ENCODE measurements around the gene GSTA3.
"Not testable (repeated sequence)": the region's sequence is repeated elsewhere in the genome, so short reads cannot be mapped to it uniquely, and the experiment has no call there.

The GSTA3 gene

GRCh38 chr6:52909531-52909930, at the start of gene GSTA3:
Gene GSTA3, minus strand, starts transcription at chr6:52909698. Its CDS starts 3,864 bp downstream, at chr6:52905834.
- DNase-seq, result no peak

- no peak for DNase-seq
Observed at GRCh38 chr6:52958546-52959255, 49.2 kb upstream of the GSTA3 start.

GRCh38 chr6:52955871-52956270, 46.4 kb upstream of the GSTA3 start:
- DNase-seq, result no peak

GRCh38 chr6:52953911-52954839, 44.7 kb upstream of the GSTA3 start:
- no peak for DNase-seq

GRCh38 chr6:52946306-52946705, 36.8 kb upstream of the GSTA3 start:
- DNase-seq, result no peak

GRCh38 chr6:52942821-52943220, 33.3 kb upstream of the GSTA3 start:
- not testable (repeated sequence) for DNase-seq

GRCh38 chr6:52942221-52942620, 32.7 kb upstream of the GSTA3 start:
- no peak for DNase-seq

GRCh38 chr6:52937908-52938307, 28.4 kb upstream of the GSTA3 start:
- no peak for DNase-seq

GRCh38 chr6:52933778-52934177, 24.3 kb upstream of the GSTA3 start:
- DNase-seq, result no peak

GRCh38 chr6:52931351-52931750, 21.9 kb upstream of the GSTA3 start:
- no peak for DNase-seq

GRCh38 chr6:52929321-52930164, 20.0 kb upstream of the GSTA3 start:
- peak; percentile 69 for DNase-seq

GRCh38 chr6:52927451-52927850, 18.0 kb upstream of the GSTA3 start:
- DNase-seq, result no peak

- no peak for DNase-seq
Observed at GRCh38 chr6:52925919-52926792, 16.7 kb upstream of the GSTA3 start.

- DNase-seq, result no peak
Observed at GRCh38 chr6:52925042-52925441, 15.5 kb upstream of the GSTA3 start.

- not testable (repeated sequence) for DNase-seq
Observed at GRCh38 chr6:52923689-52924088, 14.2 kb upstream of the GSTA3 start.

- DNase-seq, result no peak
Observed at GRCh38 chr6:52922161-52922560, 12.7 kb upstream of the GSTA3 start.

- DNase-seq, result no peak
Observed at GRCh38 chr6:52921743-52922142, 12.2 kb upstream of the GSTA3 start.

GRCh38 chr6:52919511-52919910, 10.0 kb upstream of the GSTA3 start:
- not testable (repeated sequence) for DNase-seq

GRCh38 chr6:52918771-52919170, 9.3 kb upstream of the GSTA3 start:
- not testable (repeated sequence) for DNase-seq

- DNase-seq, result peak; percentile 86
Observed at GRCh38 chr6:52918027-52918686, 8.7 kb upstream of the GSTA3 start.

- DNase-seq, result no peak
Observed at GRCh38 chr6:52914516-52914915, 5.0 kb upstream of the GSTA3 start.

All from amniotic stem cell (primary cell).